ENCODE measurements around the gene CCDC12. TPM values are rescaled to one million over a fixed set of nuclear protein-coding genes. Genes with fewer than 3 reads are reported as not detected.

The CCDC12 gene
- total and polyA plus RNA-seq, 2 donors (not counting 1 experiment from before 2014, with no cell fraction given), result 84.0 to 97.3 TPM

- Mint-ChIP-seq H3K9me3 (ENCODE audit: insufficient read depth) (no peaks in the 10 kb centered on the region), H3K4me1 (peaks cover 21% of the 10 kb centered on the region), H3K27ac (no peak overlapping the region), H3K27me3 (peaks cover 56% of the 10 kb centered on the region), H3K4me3 (peak overlapping the region; percentile 86)
- POLR2A ChIA-PET, result no interaction called here
- Histone ChIP-seq H3K4me1 (ENCODE audit: control insufficient read depth in 2 of 2, insufficient read depth in 2 of 2, low read length in 2 of 2) (peaks cover 18 to 19% of the 10 kb centered on the region in 2 donors), H3K9ac (ENCODE audit: low read length) (no peak overlapping the region), H3K79me2 (ENCODE audit: control insufficient read depth, insufficient read depth, low read length) (no peaks in the 10 kb centered on the region), H3K36me3 (replicated peaks in 1 of 2; ENCODE audit: control extremely low read depth in 1 of 2, control insufficient read depth in 1 of 2, extremely low read depth in 1 of 2, insufficient read depth in 2 of 2, low read length in 1 of 2) (no peaks in the 10 kb centered on the region), H4K20me1 (ENCODE audit: control insufficient read depth, insufficient read depth, low read length, poor library complexity, severe bottlenecking) (no peaks in the 10 kb centered on the region), H3K4me2 (replicated peaks; ENCODE audit: low read depth, low read length, poor library complexity, severe bottlenecking) (peak overlapping the region; percentile 79), H3K27me3 (replicated peaks in 1 of 4; ENCODE audit: control extremely low read depth in 1 of 4, control insufficient read depth in 3 of 4, insufficient read depth in 4 of 4, low read length in 3 of 4) (peaks cover 0 to 60% (median 23%) of the 10 kb centered on the region in 4 experiments), H3K4me3 (ENCODE audit: control extremely low read depth in 1 of 5, extremely low read depth in 1 of 5, insufficient read depth in 1 of 5, low read depth in 2 of 5, low read length in 4 of 5) (no peak overlapping the region), H2AFZ (ENCODE audit: insufficient read depth, low read depth, low read length, poor library complexity, severe bottlenecking) (no peak overlapping the region), H3K9me3 (ENCODE audit: control extremely low read depth in 1 of 3, control insufficient read depth in 2 of 3, insufficient read depth in 1 of 3, low read length in 2 of 3) (peaks cover 0 to 6% (median 0%) of the 10 kb centered on the region in 3 donors), H3K27ac (ENCODE audit: low read length in 2 of 2) (no peak overlapping the region)
- intact Hi-C loops (cut with micrococcal nuclease), result no loop called here
- DNase-seq (no peak), ATAC-seq (ENCODE audit: low read depth) (no peak)
- TF ChIP-seq CTCF (IDR thresholded peaks at IDR 0.05) (no peak), EZH2 (IDR thresholded peaks at IDR 0.05; ENCODE audit: borderline replicate concordance, insufficient read depth, low read depth, low read length, poor library complexity, severe bottlenecking) (no peak)
- CTCF ChIA-PET, result interaction anchor here (1.0 to 1.9 kb wide), 2 partner anchors 185 to 405 kb away, joined by 3 to 5 read pairs; no protein-coding TSS in a partner anchor
- WGBS (ENCODE audit: insufficient coverage), result 90% methylated on average over 3 of the region's 6 CpGs
Measured at GRCh38 chr3:46893146-46893748, 83.3 kb downstream of the CCDC12 start.

All from B cell (primary cell).